ENCODE results near the gene MAML3.

Gene MAML3

GRCh38 chr4:139795527-139796314 lies 358.3 kb downstream of the MAML3 start:
- Histone ChIP-seq H3K9me3 (no peaks in the 10 kb centered on the region), H3K4me1 (ENCODE audit: control insufficient read depth in 1 of 2, insufficient read depth in 1 of 2, low read depth in 1 of 2, low read length in 1 of 2) (no peaks in the 10 kb centered on the region), H3K4me3 (ENCODE audit: low read depth in 1 of 2, low read length in 1 of 2) (no peak overlapping the region), H3K36me3 (no peaks in the 10 kb centered on the region), H3K27ac (no peak overlapping the region), H3K27me3 (no peaks in the 10 kb centered on the region)
- TF ChIP-seq CTCF (IDR thresholded peaks at IDR 0.05): no peak

GRCh38 chr4:139794158-139794954 lies 359.6 kb downstream of the MAML3 start:
- no peak for TF ChIP-seq CTCF (IDR thresholded peaks at IDR 0.05)
- Histone ChIP-seq H3K9me3 (no peaks in the 10 kb centered on the region), H3K36me3 (no peaks in the 10 kb centered on the region), H3K27me3 (no peaks in the 10 kb centered on the region), H3K4me3 (ENCODE audit: low read depth in 1 of 2, low read length in 1 of 2) (no peak overlapping the region), H3K4me1 (ENCODE audit: control insufficient read depth in 1 of 2, insufficient read depth in 1 of 2, low read depth in 1 of 2, low read length in 1 of 2) (peaks cover under 1% of the 10 kb centered on the region in 2 experiments), H3K27ac (no peak overlapping the region)

DNA sequence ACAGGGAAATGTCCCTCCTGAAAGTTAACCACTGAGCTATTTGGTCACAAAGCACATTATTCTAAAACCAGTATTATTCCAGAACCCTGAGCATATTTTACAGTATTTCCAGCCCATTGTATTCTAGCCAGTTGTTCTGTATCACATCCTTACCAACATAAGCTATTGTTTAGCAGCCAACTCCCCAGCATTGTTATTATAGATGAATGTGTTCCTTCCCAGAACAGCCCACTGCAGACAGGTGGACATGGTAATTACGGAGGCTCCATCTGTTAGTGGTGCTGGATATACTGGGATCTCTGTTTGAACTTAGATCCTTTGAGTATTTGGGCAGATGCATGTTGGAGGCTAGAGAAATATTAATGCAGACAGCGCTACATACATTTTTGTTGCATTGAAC lies 362.3 kb downstream of the MAML3 start:
- Histone ChIP-seq H3K27ac (no peak overlapping the region), H3K27me3 (no peaks in the 10 kb centered on the region), H3K36me3 (no peaks in the 10 kb centered on the region), H3K4me3 (ENCODE audit: low read depth in 1 of 2, low read length in 1 of 2) (no peak overlapping the region), H3K9me3 (no peaks in the 10 kb centered on the region), H3K4me1 (ENCODE audit: control insufficient read depth in 1 of 2, insufficient read depth in 1 of 2, low read depth in 1 of 2, low read length in 1 of 2) (peaks cover 4 to 8% of the 10 kb centered on the region in 2 experiments)
- TF ChIP-seq CTCF (IDR thresholded peaks at IDR 0.05): no peak

DNA sequence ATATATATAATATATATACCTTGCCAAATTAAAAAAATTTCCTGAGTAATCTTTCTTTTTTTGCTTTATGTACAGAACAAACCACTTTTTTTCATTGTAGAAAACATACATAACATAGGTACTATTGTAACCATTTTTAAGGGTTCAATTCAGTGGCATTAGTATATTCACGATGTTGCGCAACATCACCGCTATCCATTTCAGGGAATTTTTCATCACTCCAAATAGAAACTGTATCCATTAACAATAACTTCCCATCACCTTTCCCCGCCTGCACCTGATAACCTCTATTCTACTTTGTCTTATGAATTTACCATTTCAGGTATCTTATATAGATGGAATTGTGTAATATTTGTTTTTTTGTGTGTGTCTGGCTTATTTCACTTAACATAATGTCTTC lies 363.7 kb downstream of the MAML3 start:
- H3K4me1 ChIP-seq (ENCODE audit: control insufficient read depth in 1 of 2, insufficient read depth in 1 of 2, low read depth in 1 of 2, low read length in 1 of 2): peaks cover 4 to 10% of the 10 kb centered on the region in 2 experiments
- no peak overlapping the region for H3K4me3 ChIP-seq (ENCODE audit: low read depth in 1 of 2, low read length in 1 of 2)
- no peak for TF ChIP-seq CTCF (IDR thresholded peaks at IDR 0.05)

GRCh38 chr4:139789096-139789654 lies 364.8 kb downstream of the MAML3 start:
- Histone ChIP-seq H3K4me3 (ENCODE audit: low read depth in 1 of 2, low read length in 1 of 2) (no peak overlapping the region), H3K27ac (no peak overlapping the region), H3K36me3 (no peaks in the 10 kb centered on the region), H3K4me1 (ENCODE audit: control insufficient read depth in 1 of 2, insufficient read depth in 1 of 2, low read depth in 1 of 2, low read length in 1 of 2) (peaks cover 4 to 10% of the 10 kb centered on the region in 2 experiments), H3K27me3 (no peaks in the 10 kb centered on the region), H3K9me3 (no peaks in the 10 kb centered on the region)
- no peak for TF ChIP-seq CTCF (IDR thresholded peaks at IDR 0.05)

More for the DNA sequence above, 363.7 kb downstream of the MAML3 start:
- no peaks in the 10 kb centered on the region for H3K9me3 ChIP-seq
- no peak overlapping the region for H3K27ac ChIP-seq
- no peaks in the 10 kb centered on the region for H3K36me3 ChIP-seq
- no peaks in the 10 kb centered on the region for H3K27me3 ChIP-seq
